Measurements from ENCODE around the gene PEAK1.

The PEAK1 gene

GRCh38 chr15:77247116-77247515, 172.8 kb downstream of the PEAK1 start:
- no peak for TF ChIP-seq CTCF (IDR thresholded peaks at IDR 0.05; ENCODE audit: control insufficient read depth, extremely low read depth, insufficient read depth)
- no peak for DNase-seq (ENCODE audit: low read depth)
- no peak overlapping the region for H3K4me3 ChIP-seq (ENCODE audit: low read depth, low read length)

- H3K4me3 ChIP-seq (ENCODE audit: low read depth, low read length), result no peak overlapping the region
- no peak for DNase-seq (ENCODE audit: low read depth)
- no peak for TF ChIP-seq CTCF (IDR thresholded peaks at IDR 0.05; ENCODE audit: control insufficient read depth, extremely low read depth, insufficient read depth)
Measured at GRCh38 chr15:77243716-77244401, 176.0 kb downstream of the PEAK1 start.

- DNase-seq (ENCODE audit: low read depth), result no peak
- TF ChIP-seq CTCF (IDR thresholded peaks at IDR 0.05; ENCODE audit: control insufficient read depth, extremely low read depth, insufficient read depth), result no peak
- H3K4me3 ChIP-seq (ENCODE audit: low read depth, low read length), result no peak overlapping the region
Measured at GRCh38 chr15:77243135-77243534, 176.8 kb downstream of the PEAK1 start.

- DNase-seq (ENCODE audit: low read depth), result no peak
- H3K4me3 ChIP-seq (ENCODE audit: low read depth, low read length), result no peak overlapping the region
- no peak for TF ChIP-seq CTCF (IDR thresholded peaks at IDR 0.05; ENCODE audit: control insufficient read depth, extremely low read depth, insufficient read depth)
Measured at GRCh38 chr15:77239882-77240608, 179.9 kb downstream of the PEAK1 start.

GRCh38 chr15:77235566-77235965, 184.3 kb downstream of the PEAK1 start:
- no peak overlapping the region for H3K4me3 ChIP-seq (ENCODE audit: low read depth, low read length)
- no peak for TF ChIP-seq CTCF (IDR thresholded peaks at IDR 0.05; ENCODE audit: control insufficient read depth, extremely low read depth, insufficient read depth)
- no peak for DNase-seq (ENCODE audit: low read depth)

- TF ChIP-seq CTCF (IDR thresholded peaks at IDR 0.05; ENCODE audit: control insufficient read depth, extremely low read depth, insufficient read depth), result no peak
- H3K4me3 ChIP-seq (ENCODE audit: low read depth, low read length), result no peak overlapping the region
- no peak for DNase-seq (ENCODE audit: low read depth)
Measured at GRCh38 chr15:77228828-77229227, 191.1 kb downstream of the PEAK1 start.
